HEK293 (cell line): ENCODE data around the gene RNASEH2A.

Source experiments
- CTCF ChIA-PET: fragments of 350-600 bp; formaldehyde crosslinking; extraction: SDS; loops from one replicate; lab custom pipeline; 2021; ENCODE audit warnings: antibody characterized with exemption; lab: Yijun Ruan, JAX
- POLR2A ChIA-PET: fragments of 300-600 bp; formaldehyde crosslinking; extraction: SDS; loops from one replicate; lab custom pipeline; 2020; ENCODE audit warnings: antibody characterized with exemption, inconsistent platforms; lab: Yijun Ruan, JAX
- H3K27ac ChIP-seq: fragments of 200-500 bp; sonication (Bioruptor generic); 2 replicates; pipeline ENCODE4 v1.5.1; 2014; ENCODE audit warnings: low read depth, low read length, control low read depth, inconsistent platforms; ENCODE audit errors: extremely low read depth
- H3K36me3 ChIP-seq, 2 experiments: fragments of 200-500 bp in 1 of 2; sonication (Bioruptor generic) in 1 of 2; 1 replicate in 1 of 2; 2 replicates in 1 of 2; pipeline ENCODE4 v1.5.1; 2014 to 2017; ENCODE audit warnings: inconsistent platforms in 2 of 2, low read length in 2 of 2; ENCODE audit not compliant: control insufficient read depth in 2 of 2, insufficient read depth in 1 of 2
- H3K4me1 ChIP-seq: fragments of 200-500 bp; sonication (Bioruptor generic); 2 replicates; pipeline ENCODE4 v1.5.1; 2014; ENCODE audit warnings: mild to moderate bottlenecking, low read length, inconsistent platforms; ENCODE audit not compliant: control insufficient read depth, insufficient read depth
- H3K4me3 ChIP-seq: 2 replicates; pipeline ENCODE4 v1.5.1; 2011; ENCODE audit warnings: low read depth, mild to moderate bottlenecking, control low read depth, low read length, moderate library complexity
- H3K9me3 ChIP-seq: fragments of 200-500 bp; sonication (Bioruptor generic); 2 replicates; pipeline ENCODE4 v1.5.1; 2014; ENCODE audit warnings: low read depth, low read length, inconsistent platforms; ENCODE audit not compliant: control insufficient read depth, insufficient read depth
- IKZF3 ChIP-seq: fragments of 450-650 bp; IDR thresholded peaks from 2 replicates; pipeline ENCODE4 v1.5.0; 2018; ENCODE audit warnings: missing biosample characterization, mild to moderate bottlenecking, missing genetic modification characterization, moderate library complexity
- KLF10 ChIP-seq: fragments of 450-650 bp; IDR thresholded peaks from 2 replicates; pipeline ENCODE4 v1.5.1; 2018; ENCODE audit warnings: missing biosample characterization, mild to moderate bottlenecking, missing genetic modification characterization
- SP3 ChIP-seq: fragments of 450-650 bp; formaldehyde crosslinking; IDR thresholded peaks from 2 replicates; pipeline ENCODE4 v1.5.1; 2016; ENCODE audit warnings: missing biosample characterization, missing genetic modification characterization
- SP7 ChIP-seq: fragments of 450-650 bp; formaldehyde crosslinking; IDR thresholded peaks from 2 replicates; pipeline ENCODE4 v1.5.1; 2016; ENCODE audit warnings: missing biosample characterization, missing genetic modification characterization
- TRIM28 ChIP-seq: IDR thresholded peaks from 2 replicates; pipeline ENCODE4 v1.6.1; 2011; ENCODE audit warnings: low read length, control low read depth, borderline replicate concordance
- ZBTB20 ChIP-seq: fragments of 450-650 bp; formaldehyde crosslinking; IDR thresholded peaks from 2 replicates; pipeline ENCODE4 v1.5.1; 2016; ENCODE audit warnings: missing biosample characterization, missing genetic modification characterization
- ZBTB8A ChIP-seq: fragments of 450-650 bp; formaldehyde crosslinking; IDR thresholded peaks from 2 replicates; pipeline ENCODE4 v1.5.1; 2016; ENCODE audit warnings: missing biosample characterization, missing genetic modification characterization
- ZFP69B ChIP-seq: fragments of 450-650 bp; formaldehyde crosslinking; IDR thresholded peaks from 2 replicates; pipeline ENCODE4 v1.5.1; 2016; ENCODE audit warnings: missing biosample characterization, missing genetic modification characterization
- ZIC2 ChIP-seq: fragments of 450-650 bp; formaldehyde crosslinking; IDR thresholded peaks from 2 replicates; pipeline ENCODE4 v1.5.1; 2016; ENCODE audit warnings: missing biosample characterization, missing genetic modification characterization
- ZNF2 ChIP-seq: fragments of 450-650 bp; formaldehyde crosslinking; IDR thresholded peaks from 2 replicates; pipeline ENCODE4 v1.5.1; 2016; ENCODE audit warnings: missing biosample characterization, missing genetic modification characterization
- ZNF292 ChIP-seq: fragments of 450-650 bp; formaldehyde crosslinking; IDR thresholded peaks from 2 replicates; pipeline ENCODE4 v1.5.1; 2016; ENCODE audit warnings: low read depth, missing biosample characterization, missing genetic modification characterization, borderline replicate concordance
- ZNF311 ChIP-seq: fragments of 450-650 bp; formaldehyde crosslinking; IDR thresholded peaks from 2 replicates; pipeline ENCODE4 v1.5.1; 2017; ENCODE audit warnings: missing biosample characterization, missing genetic modification characterization, borderline replicate concordance
- ZNF335 ChIP-seq: fragments of 450-650 bp; formaldehyde crosslinking; conservative IDR thresholded peaks from 2 replicates; pipeline ENCODE4 v1.5.1; 2016; ENCODE audit warnings: missing biosample characterization, missing genetic modification characterization
- ZNF341 ChIP-seq: fragments of 450-650 bp; formaldehyde crosslinking; IDR thresholded peaks from 2 replicates; pipeline ENCODE4; 2016; ENCODE audit warnings: low read depth, missing biosample characterization, missing genetic modification characterization
- ZNF366 ChIP-seq: fragments of 450-650 bp; formaldehyde crosslinking; conservative IDR thresholded peaks from 2 replicates; pipeline ENCODE4 v1.5.1; 2016; ENCODE audit warnings: missing biosample characterization, missing genetic modification characterization
- ZNF404 ChIP-seq: fragments of 450-650 bp; formaldehyde crosslinking; IDR thresholded peaks from 2 replicates; pipeline ENCODE4 v1.5.1; 2017; ENCODE audit warnings: missing biosample characterization, missing genetic modification characterization
- ZNF530 ChIP-seq: fragments of 450-650 bp; formaldehyde crosslinking; IDR thresholded peaks from 2 replicates; pipeline ENCODE4 v1.5.1; 2016; ENCODE audit warnings: low read depth, missing biosample characterization, missing genetic modification characterization
- ZNF561 ChIP-seq: fragments of 450-650 bp; IDR thresholded peaks from 2 replicates; pipeline ENCODE4 v1.5.1; 2018; ENCODE audit warnings: missing biosample characterization, missing genetic modification characterization, borderline replicate concordance
- ZNF585B ChIP-seq: fragments of 450-650 bp; formaldehyde crosslinking; IDR thresholded peaks from 2 replicates; pipeline ENCODE4 v1.5.1; 2016; ENCODE audit warnings: missing biosample characterization, missing genetic modification characterization
- ZNF629 ChIP-seq: fragments of 450-650 bp; formaldehyde crosslinking; IDR thresholded peaks from 2 replicates; pipeline ENCODE4 v1.5.1; 2017; ENCODE audit warnings: missing biosample characterization, missing genetic modification characterization
- ZNF654 ChIP-seq: fragments of 450-650 bp; formaldehyde crosslinking; IDR thresholded peaks from 2 replicates; pipeline ENCODE4 v1.5.1; 2016; ENCODE audit warnings: low read depth, missing biosample characterization, missing genetic modification characterization
- ZNF677 ChIP-seq: fragments of 450-650 bp; IDR thresholded peaks from 2 replicates; pipeline ENCODE4 v1.5.0; 2018; ENCODE audit warnings: missing biosample characterization, mild to moderate bottlenecking, missing genetic modification characterization, moderate library complexity
- ZSCAN30 ChIP-seq: fragments of 450-650 bp; IDR thresholded peaks from 2 replicates; pipeline ENCODE4 v1.5.1; 2018; ENCODE audit warnings: missing biosample characterization, mild to moderate bottlenecking, missing genetic modification characterization, moderate library complexity
- TF ChIP-seq, protein P1 (sequence below): fragments of 450-650 bp; formaldehyde crosslinking; IDR thresholded peaks from 2 replicates; pipeline ENCODE4 v1.5.1; 2016; ENCODE audit warnings: missing biosample characterization, missing genetic modification characterization
- TF ChIP-seq, protein P2 (sequence below): fragments of 450-650 bp; formaldehyde crosslinking; optimal IDR thresholded peaks from 2 replicates; pipeline ENCODE3; 2016; ENCODE audit warnings: missing biosample characterization, mild to moderate bottlenecking, missing genetic modification characterization
- TF ChIP-seq, protein P3 (sequence below): fragments of 450-650 bp; formaldehyde crosslinking; IDR thresholded peaks from 2 replicates; pipeline ENCODE4 v1.5.1; 2016; ENCODE audit warnings: missing biosample characterization, missing genetic modification characterization
- TF ChIP-seq, protein P4 (sequence below): fragments of 450-650 bp; formaldehyde crosslinking; IDR thresholded peaks from 2 replicates; pipeline ENCODE4 v1.5.1; 2016; ENCODE audit warnings: missing biosample characterization, missing genetic modification characterization
- TF ChIP-seq, protein P5 (sequence below): fragments of 450-650 bp; formaldehyde crosslinking; IDR thresholded peaks from 2 replicates; pipeline ENCODE4 v1.5.1; 2016; ENCODE audit warnings: missing biosample characterization, missing genetic modification characterization
- TF ChIP-seq, protein P6 (sequence below): fragments of 450-650 bp; formaldehyde crosslinking; IDR thresholded peaks from 2 replicates; pipeline ENCODE4 v1.5.1; 2016; ENCODE audit warnings: missing biosample characterization, missing genetic modification characterization

The RNASEH2A gene

DNA sequence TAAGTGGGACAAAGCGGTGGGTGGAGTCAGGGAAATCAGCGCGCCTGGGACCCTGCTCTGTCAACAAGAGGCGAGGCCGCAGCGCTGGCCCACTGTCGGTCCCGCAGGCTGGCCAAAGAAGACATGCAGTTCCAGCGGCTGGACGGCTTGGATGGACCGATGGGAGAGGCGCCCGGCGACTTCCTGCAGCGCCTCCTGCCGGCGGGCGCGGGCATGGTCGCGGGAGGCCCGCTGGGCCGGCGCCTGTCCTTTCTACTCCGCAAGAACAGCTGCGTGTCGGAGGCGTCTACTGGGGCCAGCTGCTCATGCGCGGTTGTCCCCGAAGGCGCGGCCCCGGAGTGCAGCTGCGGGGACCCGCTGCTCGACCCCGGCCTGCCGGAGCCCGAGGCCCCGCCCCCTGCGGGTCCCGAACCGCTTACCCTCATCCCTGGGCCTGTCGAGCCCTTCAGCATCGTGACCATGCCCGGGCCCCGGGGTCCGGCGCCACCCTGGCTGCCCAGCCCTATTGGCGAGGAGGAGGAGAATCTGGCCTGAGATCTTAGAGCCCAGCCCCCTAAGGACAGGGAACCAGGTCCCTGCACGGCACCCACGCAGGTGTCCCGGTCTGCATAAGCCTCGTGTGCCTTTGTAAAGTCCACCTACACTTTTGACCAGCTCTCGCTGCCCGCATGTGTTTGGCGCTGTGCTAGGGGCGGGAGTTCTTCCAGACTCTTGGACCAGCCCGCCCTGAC lies 48.7 kb upstream of the RNASEH2A start:
- no peaks in the 10 kb centered on the region for H3K9me3 ChIP-seq
- ChIA-PET POLR2A (interaction anchor here (1.0 to 1.3 kb wide), 2 partner anchors 9 to 35 kb away, joined by 4 to 6 read pairs; no protein-coding TSS in a partner anchor), CTCF (interaction anchor here (0.6 to 14.1 kb wide), 33 partner anchors 8 to 1055 kb away, joined by 3 to 386 read pairs (median 5); partner anchors contain the start of genes FBXW9, GET3, JUNB and PRDX2)
- no peak overlapping the region for H3K27ac ChIP-seq
- H3K36me3 ChIP-seq, result no peaks in the 10 kb centered on the region; a peak in 1 of 3 replicates
- H3K4me1 ChIP-seq, result no peaks in the 10 kb centered on the region
- H3K4me3 ChIP-seq, result peak overlapping the region; percentile 1; the same call in 1 of the 2 replicates
- TF ChIP-seq ZNF677, result peak; percentile 77
- peak; percentile 48 for TF ChIP-seq ZNF341 (tag by site-specific recombination)
- TF ChIP-seq ZNF292 (tag by site-specific recombination), result no peak
- TF ChIP-seq, protein P1, sequence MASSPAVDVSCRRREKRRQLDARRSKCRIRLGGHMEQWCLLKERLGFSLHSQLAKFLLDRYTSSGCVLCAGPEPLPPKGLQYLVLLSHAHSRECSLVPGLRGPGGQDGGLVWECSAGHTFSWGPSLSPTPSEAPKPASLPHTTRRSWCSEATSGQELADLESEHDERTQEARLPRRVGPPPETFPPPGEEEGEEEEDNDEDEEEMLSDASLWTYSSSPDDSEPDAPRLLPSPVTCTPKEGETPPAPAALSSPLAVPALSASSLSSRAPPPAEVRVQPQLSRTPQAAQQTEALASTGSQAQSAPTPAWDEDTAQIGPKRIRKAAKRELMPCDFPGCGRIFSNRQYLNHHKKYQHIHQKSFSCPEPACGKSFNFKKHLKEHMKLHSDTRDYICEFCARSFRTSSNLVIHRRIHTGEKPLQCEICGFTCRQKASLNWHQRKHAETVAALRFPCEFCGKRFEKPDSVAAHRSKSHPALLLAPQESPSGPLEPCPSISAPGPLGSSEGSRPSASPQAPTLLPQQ (tag by site-specific recombination), result peak; percentile 23; the same call in 1 of the 2 replicates
- TF ChIP-seq ZNF530 (tag by site-specific recombination), result no peak
- TF ChIP-seq, protein P2, sequence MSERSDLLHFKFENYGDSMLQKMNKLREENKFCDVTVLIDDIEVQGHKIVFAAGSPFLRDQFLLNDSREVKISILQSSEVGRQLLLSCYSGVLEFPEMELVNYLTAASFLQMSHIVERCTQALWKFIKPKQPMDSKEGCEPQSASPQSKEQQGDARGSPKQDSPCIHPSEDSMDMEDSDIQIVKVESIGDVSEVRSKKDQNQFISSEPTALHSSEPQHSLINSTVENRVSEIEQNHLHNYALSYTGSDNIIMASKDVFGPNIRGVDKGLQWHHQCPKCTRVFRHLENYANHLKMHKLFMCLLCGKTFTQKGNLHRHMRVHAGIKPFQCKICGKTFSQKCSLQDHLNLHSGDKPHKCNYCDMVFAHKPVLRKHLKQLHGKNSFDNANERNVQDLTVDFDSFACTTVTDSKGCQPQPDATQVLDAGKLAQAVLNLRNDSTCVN, result peak; percentile 93
- TF ChIP-seq ZNF2 (tag by site-specific recombination), result peak; percentile 90
- TF ChIP-seq ZNF561 (tag by site-specific recombination), result peak; percentile 86
- 0 out of 2 replicates have a peak, but pooled peaks have one; percentile 36 for TF ChIP-seq ZNF629 (tag by site-specific recombination)
- TF ChIP-seq ZNF311 (tag by site-specific recombination), result no peak
- TF ChIP-seq, protein P3, sequence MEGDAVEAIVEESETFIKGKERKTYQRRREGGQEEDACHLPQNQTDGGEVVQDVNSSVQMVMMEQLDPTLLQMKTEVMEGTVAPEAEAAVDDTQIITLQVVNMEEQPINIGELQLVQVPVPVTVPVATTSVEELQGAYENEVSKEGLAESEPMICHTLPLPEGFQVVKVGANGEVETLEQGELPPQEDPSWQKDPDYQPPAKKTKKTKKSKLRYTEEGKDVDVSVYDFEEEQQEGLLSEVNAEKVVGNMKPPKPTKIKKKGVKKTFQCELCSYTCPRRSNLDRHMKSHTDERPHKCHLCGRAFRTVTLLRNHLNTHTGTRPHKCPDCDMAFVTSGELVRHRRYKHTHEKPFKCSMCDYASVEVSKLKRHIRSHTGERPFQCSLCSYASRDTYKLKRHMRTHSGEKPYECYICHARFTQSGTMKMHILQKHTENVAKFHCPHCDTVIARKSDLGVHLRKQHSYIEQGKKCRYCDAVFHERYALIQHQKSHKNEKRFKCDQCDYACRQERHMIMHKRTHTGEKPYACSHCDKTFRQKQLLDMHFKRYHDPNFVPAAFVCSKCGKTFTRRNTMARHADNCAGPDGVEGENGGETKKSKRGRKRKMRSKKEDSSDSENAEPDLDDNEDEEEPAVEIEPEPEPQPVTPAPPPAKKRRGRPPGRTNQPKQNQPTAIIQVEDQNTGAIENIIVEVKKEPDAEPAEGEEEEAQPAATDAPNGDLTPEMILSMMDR (tag by site-specific recombination), result peak; percentile 89
- TF ChIP-seq ZNF585B, result no peak
- TF ChIP-seq ZIC2 (tag by site-specific recombination), result peak; percentile 42
- TF ChIP-seq ZNF335, result 0 out of 2 replicates have a peak, but pooled peaks have one; percentile 14
- peak; percentile 30; the same call in 1 of the 2 replicates for TF ChIP-seq ZFP69B (tag by site-specific recombination)
- TF ChIP-seq ZNF404 (tag by site-specific recombination), result no peak
- TF ChIP-seq SP3, result peak; percentile 38; the same call in 1 of the 2 replicates
- 0 out of 2 replicates have a peak, but pooled peaks have one; percentile 16 for TF ChIP-seq SP7 (tag by site-specific recombination)
- TF ChIP-seq, protein P4, sequence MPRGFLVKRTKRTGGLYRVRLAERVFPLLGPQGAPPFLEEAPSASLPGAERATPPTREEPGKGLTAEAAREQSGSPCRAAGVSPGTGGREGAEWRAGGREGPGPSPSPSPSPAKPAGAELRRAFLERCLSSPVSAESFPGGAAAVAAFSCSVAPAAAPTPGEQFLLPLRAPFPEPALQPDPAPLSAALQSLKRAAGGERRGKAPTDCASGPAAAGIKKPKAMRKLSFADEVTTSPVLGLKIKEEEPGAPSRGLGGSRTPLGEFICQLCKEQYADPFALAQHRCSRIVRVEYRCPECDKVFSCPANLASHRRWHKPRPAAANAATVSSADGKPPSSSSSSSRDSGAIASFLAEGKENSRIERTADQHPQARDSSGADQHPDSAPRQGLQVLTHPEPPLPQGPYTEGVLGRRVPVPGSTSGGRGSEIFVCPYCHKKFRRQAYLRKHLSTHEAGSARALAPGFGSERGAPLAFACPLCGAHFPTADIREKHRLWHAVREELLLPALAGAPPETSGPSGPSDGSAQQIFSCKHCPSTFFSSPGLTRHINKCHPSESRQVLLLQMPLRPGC (tag by site-specific recombination), result no peak
- TF ChIP-seq, protein P5, sequence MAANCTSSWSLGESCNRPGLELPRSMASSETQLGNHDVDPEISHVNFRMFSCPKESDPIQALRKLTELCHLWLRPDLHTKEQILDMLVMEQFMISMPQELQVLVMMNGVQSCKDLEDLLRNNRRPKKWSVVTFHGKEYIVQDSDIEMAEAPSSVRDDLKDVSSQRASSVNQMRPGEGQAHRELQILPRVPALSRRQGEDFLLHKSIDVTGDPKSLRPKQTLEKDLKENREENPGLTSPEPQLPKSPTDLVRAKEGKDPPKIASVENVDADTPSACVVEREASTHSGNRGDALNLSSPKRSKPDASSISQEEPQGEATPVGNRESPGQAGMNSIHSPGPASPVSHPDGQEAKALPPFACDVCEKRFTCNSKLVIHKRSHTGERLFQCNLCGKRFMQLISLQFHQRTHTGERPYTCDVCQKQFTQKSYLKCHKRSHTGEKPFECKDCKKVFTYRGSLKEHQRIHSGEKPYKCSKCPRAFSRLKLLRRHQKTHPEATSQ, result no peak
- peak; percentile 74 for TF ChIP-seq ZBTB8A (tag by site-specific recombination)
- TF ChIP-seq ZNF654 (tag by site-specific recombination), result peak; percentile 16
- TF ChIP-seq TRIM28, result no peak
- TF ChIP-seq IKZF3 (tag by site-specific recombination), result peak; percentile 83
- TF ChIP-seq ZNF366 (tag by site-specific recombination), result peak; percentile 63
- TF ChIP-seq ZBTB20, result peak; percentile 87
- TF ChIP-seq KLF10 (tag by site-specific recombination), result peak; percentile 26; the same call in 1 of the 2 replicates
- TF ChIP-seq, protein P6, sequence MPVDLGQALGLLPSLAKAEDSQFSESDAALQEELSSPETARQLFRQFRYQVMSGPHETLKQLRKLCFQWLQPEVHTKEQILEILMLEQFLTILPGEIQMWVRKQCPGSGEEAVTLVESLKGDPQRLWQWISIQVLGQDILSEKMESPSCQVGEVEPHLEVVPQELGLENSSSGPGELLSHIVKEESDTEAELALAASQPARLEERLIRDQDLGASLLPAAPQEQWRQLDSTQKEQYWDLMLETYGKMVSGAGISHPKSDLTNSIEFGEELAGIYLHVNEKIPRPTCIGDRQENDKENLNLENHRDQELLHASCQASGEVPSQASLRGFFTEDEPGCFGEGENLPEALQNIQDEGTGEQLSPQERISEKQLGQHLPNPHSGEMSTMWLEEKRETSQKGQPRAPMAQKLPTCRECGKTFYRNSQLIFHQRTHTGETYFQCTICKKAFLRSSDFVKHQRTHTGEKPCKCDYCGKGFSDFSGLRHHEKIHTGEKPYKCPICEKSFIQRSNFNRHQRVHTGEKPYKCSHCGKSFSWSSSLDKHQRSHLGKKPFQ (tag by site-specific recombination), result no peak
- TF ChIP-seq ZSCAN30, result 0 out of 2 replicates have a peak, but pooled peaks have one; percentile 35
